ENCODE measurements around the gene PRKAR1B. TPM values are rescaled to one million over a fixed set of nuclear protein-coding genes. Genes with fewer than 3 reads are reported as not detected.

PRKAR1B gene
- total RNA-seq, 1 experiment from 2014 or later = 43.3 TPM

DNA sequence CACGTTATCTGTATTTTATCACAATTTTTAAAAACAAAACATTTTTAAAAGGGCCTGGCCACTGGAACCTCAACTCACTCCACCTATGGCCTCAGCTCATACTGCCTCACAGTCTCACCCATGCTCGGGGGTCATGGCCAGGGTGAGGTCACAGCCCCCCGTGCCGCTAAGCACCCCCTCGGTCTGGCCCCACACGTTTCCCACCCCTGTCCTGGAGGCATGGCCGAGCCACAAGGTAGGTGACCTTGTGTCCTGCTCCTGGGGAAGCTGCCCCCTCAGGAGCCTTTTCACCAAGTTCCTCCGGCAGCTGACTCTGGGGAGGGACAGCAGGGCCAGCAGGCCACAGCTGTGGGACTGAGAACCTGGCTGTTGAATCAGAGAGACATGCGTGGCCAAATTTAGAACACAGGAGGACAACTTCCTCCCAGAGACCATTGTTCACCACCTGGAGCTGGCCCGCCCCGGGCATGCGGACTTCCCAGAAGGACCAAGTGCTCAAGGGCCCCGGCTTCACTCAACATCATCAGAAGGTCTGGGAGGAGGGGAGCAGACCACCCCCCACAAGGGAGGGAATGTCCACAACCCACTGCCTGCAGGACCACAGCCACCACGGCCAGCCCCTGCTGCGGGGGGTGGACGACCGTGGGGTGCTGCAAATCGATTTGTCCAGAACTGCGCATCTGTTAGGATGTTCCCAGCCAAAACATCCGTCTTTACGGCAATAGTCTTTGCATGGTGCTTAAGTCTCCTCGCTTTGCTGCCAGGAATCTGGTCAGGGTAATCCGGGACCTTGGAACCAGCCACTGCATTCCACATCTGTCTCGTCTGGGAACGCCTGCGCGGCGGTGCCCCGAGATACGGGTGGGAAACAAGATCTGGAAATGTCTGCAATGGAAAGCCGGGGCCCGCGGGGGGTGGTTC is 158.8 kb downstream of the PRKAR1B start:
- no peaks in the 10 kb centered on the region; the same call in 1 of the 2 replicates for H3K79me2 ChIP-seq (ENCODE audit: insufficient read depth, low read length)
- DNase-seq = no peak
- H4K8ac ChIP-seq (replicated peaks; ENCODE audit: insufficient read length, low read depth, low read length) = no peak overlapping the region
- no peaks in the 10 kb centered on the region for H3K79me1 ChIP-seq (ENCODE audit: insufficient read depth, low read depth, low read length, poor library complexity, severe bottlenecking)
- H2AFZ ChIP-seq (ENCODE audit: low read length) = no peak overlapping the region
- H4K20me1 ChIP-seq (ENCODE audit: control insufficient read depth, insufficient read depth, insufficient read length) = no peaks in the 10 kb centered on the region
- no peak overlapping the region for H3K23ac ChIP-seq (ENCODE audit: insufficient read length, low read depth, low read length)
- H3K27me3 ChIP-seq (ENCODE audit: insufficient read depth, low read length) = no peaks in the 10 kb centered on the region
- Mint-ChIP-seq H3K4me1 (peaks cover 9 to 11% of the 10 kb centered on the region in 2 experiments), H3K36me3 (ENCODE audit: insufficient read depth in 1 of 3, low read depth in 3 of 3) (peaks cover 0 to 4% (median 0%) of the 10 kb centered on the region in 3 experiments; a peak in 1 of 7 replicates), H3K4me3 (no peak overlapping the region), H3K27ac (no peak overlapping the region), H3K27me3 (ENCODE audit: low read depth) (peaks cover 2% of the 10 kb centered on the region; the same call in 1 of the 2 replicates), H3K9me3 (no peaks in the 10 kb centered on the region)
- WGBS (ENCODE audit: extremely low coverage, insufficient read length, low lambda C conversion rate) = no CpG with 5 or more reads among the region's 33 CpGs
- no peak overlapping the region for H3T11ph ChIP-seq (ENCODE audit: low read length)
- H2BK120ac ChIP-seq (ENCODE audit: low read depth, low read length, poor library complexity, severe bottlenecking) = no peak overlapping the region
- H2BK15ac ChIP-seq (ENCODE audit: low read depth, low read length) = no peak overlapping the region
- no peak overlapping the region for H2BK5ac ChIP-seq (ENCODE audit: insufficient read length, low read length)
- no peak overlapping the region for H2BK12ac ChIP-seq (ENCODE audit: insufficient read length, low read depth, low read length)
- no peak for TF ChIP-seq CTCF (conservative IDR thresholded peaks at IDR 0.05)
- no peak overlapping the region for H3K18ac ChIP-seq (ENCODE audit: insufficient read length, low read depth, low read length)
- H3K23me2 ChIP-seq (ENCODE audit: insufficient read length, low read depth, low read length, poor library complexity, severe bottlenecking) = no peaks in the 10 kb centered on the region
- H3K4me1 ChIP-seq (ENCODE audit: insufficient read depth, low read length) = no peaks in the 10 kb centered on the region; the same call in 1 of the 2 replicates
- H3K14ac ChIP-seq (ENCODE audit: insufficient read depth, low read length) = no peak overlapping the region; the same call in 1 of the 2 replicates
- no peak overlapping the region for H2AK5ac ChIP-seq (ENCODE audit: insufficient read length, low read length)
- no peak overlapping the region for H4K91ac ChIP-seq (ENCODE audit: insufficient read length, low read depth, low read length)
- no peaks in the 10 kb centered on the region for H3K9me3 ChIP-seq (ENCODE audit: control insufficient read depth, low read depth, low read length)
- no peak overlapping the region for H3K9ac ChIP-seq (ENCODE audit: extremely low read depth, insufficient read length, low read length)
- no peak overlapping the region for H3K56ac ChIP-seq (ENCODE audit: insufficient read length, low read depth, low read length)
- H3K4me2 ChIP-seq (ENCODE audit: insufficient read depth, insufficient read length, low read length) = no peak overlapping the region
- no peak overlapping the region for H3K4ac ChIP-seq (ENCODE audit: low read depth, low read length)
- H2BK20ac ChIP-seq (ENCODE audit: low read depth, low read length, poor library complexity, severe bottlenecking) = no peak overlapping the region
- no peak overlapping the region for H3K27ac ChIP-seq (ENCODE audit: insufficient read length, low read depth, low read length)
- H4K5ac ChIP-seq (ENCODE audit: insufficient read length, low read depth, low read length) = no peak overlapping the region
